ENCODE results near the gene ANKRD22.

The ANKRD22 gene

DNA sequence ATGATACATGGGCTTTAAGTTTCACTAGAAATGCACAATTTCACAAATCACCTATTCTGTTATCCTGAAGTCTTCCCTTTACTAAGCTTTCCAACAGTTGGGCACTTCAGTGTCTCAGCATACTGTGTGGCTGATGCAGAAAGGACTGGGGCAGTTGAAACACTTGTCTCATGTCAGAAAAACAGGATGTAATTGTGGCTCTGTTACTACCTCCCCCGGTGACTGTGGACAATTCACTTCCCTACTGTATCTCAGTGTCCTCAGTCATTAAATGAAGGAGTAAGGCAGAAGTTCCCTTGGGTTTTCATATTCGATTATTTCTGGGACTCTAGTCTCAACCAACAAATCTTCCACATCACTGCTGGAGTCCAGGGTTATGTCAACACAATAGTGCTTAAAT lies 17.9 kb downstream of the ANKRD22 start:
- TF ChIP-seq CTCF (IDR thresholded peaks at IDR 0.05): no peak
- no peak for TF ChIP-seq ZFX (IDR thresholded peaks at IDR 0.05; ENCODE audit: borderline replicate concordance)
- no peak overlapping the region for H3K27ac ChIP-seq

- TF ChIP-seq ZFX (IDR thresholded peaks at IDR 0.05; ENCODE audit: borderline replicate concordance) (no peak), CTCF (IDR thresholded peaks at IDR 0.05) (no peak)
- no peak overlapping the region for H3K27ac ChIP-seq
Observed at GRCh38 chr10:88833156-88833555, 18.5 kb downstream of the ANKRD22 start.

GRCh38 chr10:88832376-88832775 lies 19.3 kb downstream of the ANKRD22 start:
- TF ChIP-seq CTCF (IDR thresholded peaks at IDR 0.05) (no peak), ZFX (IDR thresholded peaks at IDR 0.05; ENCODE audit: borderline replicate concordance) (no peak)
- H3K27ac ChIP-seq: no peak overlapping the region

GRCh38 chr10:88831709-88832108 lies 19.9 kb downstream of the ANKRD22 start:
- H3K27ac ChIP-seq: no peak overlapping the region
- TF ChIP-seq ZFX (IDR thresholded peaks at IDR 0.05; ENCODE audit: borderline replicate concordance) (no peak), CTCF (IDR thresholded peaks at IDR 0.05) (no peak)

DNA sequence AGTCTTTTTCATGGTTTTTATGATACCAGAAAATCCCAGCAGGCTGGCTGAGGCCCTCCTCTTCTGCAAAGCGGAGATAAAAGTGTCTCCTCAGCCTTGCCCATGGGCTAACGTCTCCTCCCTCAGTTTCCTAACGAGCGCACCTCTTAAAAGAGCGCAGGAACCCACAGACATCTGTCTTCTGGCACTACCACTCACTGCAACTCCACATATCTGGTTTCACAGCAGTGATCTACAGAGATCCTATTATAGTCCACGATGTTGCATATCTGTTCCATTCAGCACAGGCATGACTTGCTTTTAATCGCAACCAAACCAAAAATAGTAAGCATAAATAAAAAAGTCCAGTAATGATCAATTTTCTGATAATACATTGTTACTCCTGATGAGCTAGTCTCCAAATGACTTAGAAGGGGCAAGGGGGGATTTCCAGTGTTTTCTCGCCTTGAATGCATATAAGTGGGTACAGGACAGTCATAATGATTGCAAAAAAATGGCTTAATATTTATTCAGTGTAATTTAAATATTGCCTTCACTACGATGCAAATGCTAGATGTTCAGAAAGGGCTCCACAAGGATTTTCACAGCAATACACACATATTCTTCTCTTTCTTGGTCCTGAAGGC lies 20.9 kb downstream of the ANKRD22 start:
- TF ChIP-seq CTCF (IDR thresholded peaks at IDR 0.05) (no peak), ZFX (IDR thresholded peaks at IDR 0.05; ENCODE audit: borderline replicate concordance) (no peak)

DNA sequence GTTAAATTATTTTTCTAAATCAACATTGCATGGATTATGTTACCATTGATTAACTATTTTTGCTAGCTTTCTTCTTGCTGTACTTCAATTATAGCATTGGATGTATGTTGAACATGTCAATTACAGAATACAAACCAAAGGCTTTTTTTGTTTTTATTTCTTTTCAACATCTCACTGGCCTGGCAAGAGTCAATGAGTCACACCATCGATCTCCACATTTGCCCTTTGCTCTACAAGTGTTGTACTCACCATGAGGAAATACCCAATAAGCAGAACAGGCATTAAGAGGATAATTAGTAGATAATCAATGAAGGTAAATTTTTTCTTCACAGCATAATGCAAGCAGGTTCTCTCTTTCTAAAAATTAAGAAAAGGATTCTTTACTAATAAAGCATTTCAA lies 23.3 kb downstream of the ANKRD22 start:
- no peak for TF ChIP-seq CTCF (IDR thresholded peaks at IDR 0.05)
- TF ChIP-seq ZFX (IDR thresholded peaks at IDR 0.05; ENCODE audit: borderline replicate concordance): no peak
- H3K27ac ChIP-seq: no peak overlapping the region

More for the DNA sequence above, 20.9 kb downstream of the ANKRD22 start:
- H3K27ac ChIP-seq: no peak overlapping the region

GRCh38 chr10:88827671-88828070 lies 24.0 kb downstream of the ANKRD22 start:
- TF ChIP-seq ZFX (IDR thresholded peaks at IDR 0.05; ENCODE audit: borderline replicate concordance) (no peak), CTCF (IDR thresholded peaks at IDR 0.05) (no peak)
- H3K27ac ChIP-seq: no peak overlapping the region

Measured in 22Rv1 (cell line).